GM19452 (cell line): ENCODE results near the gene ARPC5L.
"Not testable (repeated sequence)": the region's sequence is repeated elsewhere in the genome, so short reads cannot be mapped to it uniquely, and the experiment has no call there.

Experiments
- ATAC-seq: cut with Tn5 transposase; IDR thresholded peaks from one replicate; pipeline ENCODE4 v1.9.1; 2021; ENCODE audit not compliant: unreplicated experiment

The ARPC5L gene

DNA sequence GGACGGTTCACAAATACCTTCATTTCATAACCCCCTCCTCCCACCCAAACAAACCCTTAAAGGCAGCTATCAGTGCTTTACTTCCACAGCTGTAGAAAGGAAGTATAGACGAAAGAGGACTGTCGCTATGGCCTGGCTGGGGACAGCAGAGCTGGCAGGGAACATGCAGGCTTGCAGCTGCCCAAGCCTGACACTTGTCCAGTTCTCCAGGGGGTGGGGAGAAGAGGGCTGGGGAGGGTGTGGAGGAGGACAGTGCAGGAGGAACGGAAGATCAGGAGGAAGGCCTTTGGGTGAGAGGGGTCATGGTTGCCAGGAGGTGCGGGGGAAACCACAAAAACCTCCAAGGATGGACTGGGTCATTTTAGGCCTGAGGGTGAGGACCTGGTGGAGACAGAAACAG lies 25.9 kb downstream of the ARPC5L start:
- no peak for ATAC-seq

DNA sequence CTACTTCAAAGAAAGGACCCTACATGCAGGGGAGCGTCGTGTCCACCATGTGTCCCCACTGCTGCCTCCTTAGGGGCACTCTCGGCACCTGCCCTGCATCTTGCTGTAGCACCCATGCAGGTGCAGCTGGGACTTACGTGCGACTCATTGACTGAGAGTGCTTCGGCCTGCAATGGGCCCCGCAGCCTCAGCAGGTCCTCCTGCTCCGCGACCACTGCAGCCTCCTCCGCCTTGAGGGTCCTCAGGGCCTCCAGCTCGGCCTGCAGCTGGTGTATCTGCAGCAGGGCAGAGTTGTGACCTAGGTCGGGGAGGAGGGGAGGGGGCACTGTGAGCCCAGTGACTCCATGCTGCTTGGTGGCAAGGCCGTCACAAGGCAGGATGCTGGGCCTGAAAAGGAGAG lies 27.1 kb downstream of the ARPC5L start:
- no peak for ATAC-seq

DNA sequence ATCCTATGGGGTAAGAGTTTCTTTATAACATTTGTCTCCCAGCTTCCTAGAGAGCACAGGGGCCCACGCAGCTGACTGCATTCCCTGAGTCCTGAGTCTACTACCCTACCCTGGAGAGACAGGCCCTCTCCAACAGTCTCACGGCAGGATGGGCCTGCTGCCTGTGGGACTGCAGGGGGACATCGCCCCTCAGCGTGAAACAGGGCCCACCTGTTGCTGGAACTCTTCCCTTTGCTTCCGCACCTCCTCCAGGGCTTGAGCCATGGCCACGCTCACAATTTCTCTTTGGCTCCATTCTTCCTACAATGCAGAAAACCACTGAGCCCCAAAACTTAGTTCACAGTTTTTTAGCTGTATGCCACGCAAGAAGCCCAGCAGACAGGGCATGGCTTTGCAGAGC lies 28.2 kb downstream of the ARPC5L start:
- no peak for ATAC-seq

DNA sequence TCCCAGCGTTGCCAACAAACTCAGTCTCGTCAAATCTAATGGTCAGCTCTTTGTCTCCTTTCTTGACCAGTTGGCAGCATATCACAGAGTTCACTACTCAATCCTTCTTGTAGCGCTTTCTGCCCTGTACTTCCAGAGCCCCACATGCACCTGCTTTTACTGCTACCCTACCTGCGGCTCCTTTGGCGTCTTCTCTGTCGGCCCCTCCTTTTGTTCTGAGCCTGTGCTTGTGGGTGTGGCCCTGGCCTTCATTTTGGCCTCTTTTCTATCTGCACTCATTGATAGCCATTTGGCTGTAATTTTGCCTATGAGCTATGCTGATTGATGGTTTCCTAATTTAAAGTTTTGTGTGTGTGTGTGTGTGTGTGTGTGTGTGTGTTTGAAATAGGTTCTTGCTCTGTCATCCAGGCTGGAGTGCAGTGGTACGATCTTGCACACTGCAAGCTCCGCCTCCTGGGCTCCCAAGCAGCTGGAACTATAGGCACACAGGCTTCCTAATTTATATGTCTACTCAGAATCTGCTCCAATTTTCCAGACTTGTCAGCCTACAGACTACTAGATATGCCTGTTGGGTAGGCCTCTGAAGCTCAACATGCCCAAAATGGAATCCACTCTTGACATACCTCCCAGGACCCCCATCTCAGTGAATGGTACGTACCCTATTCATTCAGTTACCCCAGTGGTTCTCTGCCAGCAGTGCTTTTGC lies 32.3 kb downstream of the ARPC5L start:
- no peak for ATAC-seq

DNA sequence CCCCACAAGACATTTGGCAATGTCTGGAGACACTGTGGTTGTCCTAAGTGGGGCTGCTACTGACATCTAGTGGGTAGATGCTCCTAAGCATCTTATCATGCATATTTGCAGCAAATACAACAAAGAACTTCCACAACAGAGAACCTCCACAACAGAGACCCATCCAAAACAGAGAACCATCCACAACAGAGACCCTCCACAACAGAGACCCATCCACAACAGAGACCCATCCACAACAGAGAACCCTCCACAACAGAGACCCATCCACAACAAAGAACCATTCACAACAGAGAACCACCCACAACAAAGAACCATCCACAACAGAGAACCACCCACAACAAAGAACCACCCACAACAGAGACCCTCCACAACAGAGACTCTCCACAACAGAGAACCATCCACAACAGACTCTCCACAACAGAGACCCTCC lies 32.8 kb downstream of the ARPC5L start:
- no peak for ATAC-seq

DNA sequence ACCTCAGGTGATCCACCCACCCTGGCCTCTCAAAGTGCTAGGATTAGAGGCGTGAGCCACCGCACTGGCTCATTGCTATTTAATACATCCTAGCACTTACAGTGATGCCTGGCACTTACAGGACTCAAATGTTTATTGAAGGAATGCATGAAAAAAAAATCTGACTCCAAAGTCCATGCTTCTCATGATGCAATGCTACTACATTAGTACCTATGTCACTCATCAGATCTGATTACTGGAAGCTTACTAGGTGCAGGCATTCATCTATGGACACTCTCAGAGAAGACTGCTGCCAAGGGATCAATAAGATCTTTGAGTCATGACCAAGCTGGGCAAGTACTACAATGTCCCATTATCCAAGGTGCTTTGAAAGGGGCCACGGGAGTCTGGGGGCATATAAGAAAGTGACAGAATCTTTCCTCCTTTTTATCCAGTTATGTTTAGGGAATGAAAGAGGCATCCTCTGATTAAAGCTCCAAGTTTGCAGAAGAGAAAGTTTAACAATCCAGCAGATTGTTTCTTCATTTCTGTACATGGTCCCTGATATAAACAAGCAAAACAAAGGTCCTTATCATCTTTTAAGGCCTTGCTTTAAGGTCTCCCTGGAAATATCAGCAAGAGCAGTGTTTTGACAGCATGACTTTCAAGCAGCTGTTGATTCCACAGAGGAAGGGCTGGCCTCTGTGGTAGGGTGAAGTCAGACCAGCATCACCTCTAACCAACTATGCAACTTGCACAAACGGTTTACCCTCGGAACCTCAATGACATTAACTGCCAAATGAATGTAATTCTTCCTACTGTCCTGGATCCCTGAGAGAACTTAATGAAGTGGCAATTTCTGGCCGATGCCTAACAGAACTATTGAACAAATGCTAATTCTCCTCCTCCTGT lies 35.9 kb downstream of the ARPC5L start:
- ATAC-seq = no peak

GRCh38 chr9:124899845-124900244 lies 37.9 kb downstream of the ARPC5L start:
- no peak for ATAC-seq

DNA sequence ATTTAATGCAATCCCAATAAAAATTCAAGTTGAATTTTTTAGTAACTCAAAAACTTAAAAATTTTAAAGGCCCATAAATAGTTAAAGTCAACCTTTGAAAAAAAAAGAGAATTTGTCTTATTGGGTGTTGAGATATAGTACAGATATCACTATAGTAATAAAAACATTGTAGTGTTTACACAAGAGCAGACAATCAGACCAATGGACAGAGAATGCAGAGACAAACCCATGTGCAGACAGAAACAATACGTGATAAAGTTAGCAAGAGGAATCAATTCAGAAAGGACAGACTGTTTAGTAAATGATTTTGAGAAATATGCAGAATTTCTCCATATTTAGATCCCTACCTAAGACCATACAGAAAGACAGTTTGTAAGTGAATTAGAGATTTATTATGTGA lies 45.0 kb downstream of the ARPC5L start:
- ATAC-seq = no peak

GRCh38 chr9:124908098-124908497 lies 46.2 kb downstream of the ARPC5L start:
- ATAC-seq = no peak

- ATAC-seq = no peak
Observed at GRCh38 chr9:124911766-124912165, 49.8 kb downstream of the ARPC5L start.

DNA sequence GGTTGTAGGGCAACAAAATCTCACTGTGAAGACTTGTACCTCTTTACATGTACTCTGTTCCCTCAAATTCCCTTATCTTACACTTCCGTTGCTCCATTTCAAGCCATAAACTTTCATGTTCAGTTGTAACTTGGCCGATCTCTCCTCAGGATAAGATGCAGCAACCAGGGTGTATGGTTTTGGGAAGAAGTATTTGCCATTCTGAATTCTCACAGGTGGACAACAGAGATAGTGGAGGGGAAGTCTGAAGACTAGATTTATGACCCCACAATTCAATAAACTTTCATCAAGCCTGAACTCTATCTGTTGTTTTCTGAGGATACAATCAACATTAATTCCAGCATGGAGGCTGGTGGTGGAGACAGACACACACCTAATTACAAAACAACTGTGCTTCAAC lies 51.4 kb downstream of the ARPC5L start:
- ATAC-seq = no peak

- ATAC-seq = no peak
Observed at GRCh38 chr9:124914753-124915405, 52.9 kb downstream of the ARPC5L start.

- ATAC-seq = not testable (repeated sequence)
Observed at GRCh38 chr9:124920394-124920793, 58.5 kb downstream of the ARPC5L start.
